ENCODE results near the gene GREB1.

GREB1 gene

GRCh38 chr2:11615209-11615608, 81.4 kb downstream of the GREB1 start:
- TF ChIP-seq Cebpa-rat (IDR thresholded peaks at IDR 0.05), result no peak
- Histone ChIP-seq H3K9ac (no peak overlapping the region), H3K4me1 (no peaks in the 10 kb centered on the region), H3K27ac (no peak overlapping the region), H3K36me3 (0 out of 2 replicates have a peak, but pooled peaks cover 5% of the 10 kb centered on the region), H3K27me3 (no peaks in the 10 kb centered on the region), H3K9me3 (no peaks in the 10 kb centered on the region), H3K4me3 (no peak overlapping the region), H4K20me1 (no peaks in the 10 kb centered on the region), H3K4me2 (no peak overlapping the region)

GRCh38 chr2:11616097-11616687, 82.3 kb downstream of the GREB1 start:
- H3K9ac ChIP-seq, result no peak overlapping the region
- no peak for TF ChIP-seq Cebpa-rat (IDR thresholded peaks at IDR 0.05)
- H3K36me3 ChIP-seq, result 0 out of 2 replicates have a peak, but pooled peaks cover 5% of the 10 kb centered on the region
- H3K4me2 ChIP-seq, result no peak overlapping the region
- no peak overlapping the region for H3K27ac ChIP-seq
- no peaks in the 10 kb centered on the region for H3K4me1 ChIP-seq
- H3K27me3 ChIP-seq, result no peaks in the 10 kb centered on the region
- no peaks in the 10 kb centered on the region for H3K9me3 ChIP-seq
- no peak overlapping the region for H3K4me3 ChIP-seq
- no peaks in the 10 kb centered on the region for H4K20me1 ChIP-seq

- Histone ChIP-seq H3K36me3 (0 out of 2 replicates have a peak, but pooled peaks cover 5% of the 10 kb centered on the region), H3K4me1 (no peaks in the 10 kb centered on the region), H4K20me1 (no peaks in the 10 kb centered on the region), H3K9me3 (no peaks in the 10 kb centered on the region), H3K4me3 (no peak overlapping the region), H3K27me3 (no peaks in the 10 kb centered on the region), H3K4me2 (no peak overlapping the region), H3K27ac (no peak overlapping the region), H3K9ac (no peak overlapping the region)
- no peak for TF ChIP-seq Cebpa-rat (IDR thresholded peaks at IDR 0.05)
Observed at GRCh38 chr2:11616851-11617415, 83.1 kb downstream of the GREB1 start.

- H3K4me1 ChIP-seq, result no peaks in the 10 kb centered on the region
- H3K36me3 ChIP-seq, result 0 out of 2 replicates have a peak, but pooled peaks cover 3% of the 10 kb centered on the region
- no peak for TF ChIP-seq Cebpa-rat (IDR thresholded peaks at IDR 0.05)
- H3K27me3 ChIP-seq, result no peaks in the 10 kb centered on the region
- H3K9ac ChIP-seq, result no peak overlapping the region
- H3K9me3 ChIP-seq, result no peaks in the 10 kb centered on the region
- no peak overlapping the region for H3K4me2 ChIP-seq
- no peak overlapping the region for H3K4me3 ChIP-seq
- no peaks in the 10 kb centered on the region for H4K20me1 ChIP-seq
- no peak overlapping the region for H3K27ac ChIP-seq
Observed at GRCh38 chr2:11617527-11617926, 83.7 kb downstream of the GREB1 start.

GRCh38 chr2:11617984-11618707, 84.3 kb downstream of the GREB1 start:
- no peak overlapping the region for H3K9ac ChIP-seq
- H3K4me1 ChIP-seq, result no peaks in the 10 kb centered on the region
- no peak overlapping the region for H3K4me3 ChIP-seq
- TF ChIP-seq Cebpa-rat (IDR thresholded peaks at IDR 0.05), result no peak
- no peaks in the 10 kb centered on the region for H3K27me3 ChIP-seq
- no peaks in the 10 kb centered on the region for H3K36me3 ChIP-seq
- H3K9me3 ChIP-seq, result no peaks in the 10 kb centered on the region
- H3K4me2 ChIP-seq, result no peak overlapping the region
- H3K27ac ChIP-seq, result no peak overlapping the region
- H4K20me1 ChIP-seq, result no peaks in the 10 kb centered on the region

DNA sequence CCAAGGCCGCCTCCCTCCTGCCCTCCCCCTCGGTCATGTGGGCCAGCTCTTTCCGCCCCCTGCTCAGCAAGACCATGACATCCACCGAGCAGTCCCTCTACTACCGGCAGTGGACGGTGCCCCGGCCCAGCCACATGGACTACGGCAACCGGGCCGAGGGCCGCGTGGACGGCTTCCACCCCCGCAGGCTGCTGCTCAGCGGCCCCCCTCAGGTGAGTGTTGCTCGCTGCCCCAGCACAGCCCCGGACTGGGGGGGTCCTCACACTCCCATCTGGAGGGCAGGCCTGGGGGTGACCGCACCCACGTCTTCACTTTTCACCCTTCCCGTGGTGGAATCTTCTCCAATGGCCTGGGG, 84.8 kb downstream of the GREB1 start:
- H3K27ac ChIP-seq, result no peak overlapping the region
- H3K9ac ChIP-seq, result no peak overlapping the region
- no peak overlapping the region for H3K4me2 ChIP-seq
- H3K36me3 ChIP-seq, result no peaks in the 10 kb centered on the region
- H3K4me3 ChIP-seq, result no peak overlapping the region
- no peak for TF ChIP-seq Cebpa-rat (IDR thresholded peaks at IDR 0.05)
- H4K20me1 ChIP-seq, result no peaks in the 10 kb centered on the region
- H3K27me3 ChIP-seq, result no peaks in the 10 kb centered on the region
- H3K4me1 ChIP-seq, result no peaks in the 10 kb centered on the region
- H3K9me3 ChIP-seq, result no peaks in the 10 kb centered on the region

- Histone ChIP-seq H3K4me2 (no peak overlapping the region), H3K9me3 (no peaks in the 10 kb centered on the region), H3K27me3 (no peaks in the 10 kb centered on the region), H3K27ac (no peak overlapping the region), H4K20me1 (no peaks in the 10 kb centered on the region), H3K36me3 (peaks cover 8% of the 10 kb centered on the region; the same call in 1 of the 2 replicates), H3K9ac (no peak overlapping the region), H3K4me1 (no peaks in the 10 kb centered on the region), H3K4me3 (no peak overlapping the region)
- no peak for TF ChIP-seq Cebpa-rat (IDR thresholded peaks at IDR 0.05)
Observed at GRCh38 chr2:11621410-11621809, 87.6 kb downstream of the GREB1 start.

DNA sequence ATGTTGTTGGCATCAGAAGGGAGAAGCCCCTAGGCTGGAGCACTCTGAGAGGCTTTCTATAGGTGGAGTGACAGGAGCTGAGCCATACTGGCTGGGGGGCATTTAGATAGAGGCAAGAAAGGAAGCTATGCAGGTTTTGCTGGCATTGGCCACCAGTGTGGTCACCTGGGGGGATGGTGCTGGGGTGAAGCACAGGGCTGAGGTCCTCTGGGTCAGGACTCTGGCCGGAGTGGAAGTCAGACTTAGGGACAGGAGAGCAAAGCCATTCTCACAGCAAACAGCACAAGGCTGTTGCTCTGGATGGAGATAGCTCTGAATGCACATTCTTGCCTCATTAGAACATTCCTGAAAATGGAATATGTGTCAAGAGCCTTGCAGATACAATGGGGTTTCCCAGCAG, 88.8 kb downstream of the GREB1 start:
- TF ChIP-seq Cebpa-rat (IDR thresholded peaks at IDR 0.05), result no peak
- H3K4me3 ChIP-seq, result no peak overlapping the region
- H4K20me1 ChIP-seq, result no peaks in the 10 kb centered on the region
- H3K9me3 ChIP-seq, result peaks cover 7% of the 10 kb centered on the region
- no peaks in the 10 kb centered on the region for H3K4me1 ChIP-seq
- H3K27me3 ChIP-seq, result no peaks in the 10 kb centered on the region
- peaks cover 17% of the 10 kb centered on the region; the same call in 1 of the 2 replicates for H3K36me3 ChIP-seq
- no peak overlapping the region for H3K9ac ChIP-seq
- no peak overlapping the region for H3K4me2 ChIP-seq
- no peak overlapping the region for H3K27ac ChIP-seq

- no peak overlapping the region for H3K9ac ChIP-seq
- no peaks in the 10 kb centered on the region for H3K4me1 ChIP-seq
Observed at GRCh38 chr2:11624893-11625292, 91.0 kb downstream of the GREB1 start.

GRCh38 chr2:11625671-11626070, 91.8 kb downstream of the GREB1 start:
- Histone ChIP-seq H3K27me3 (no peaks in the 10 kb centered on the region), H3K4me3 (no peak overlapping the region), H3K36me3 (peaks cover 17% of the 10 kb centered on the region; the same call in 1 of the 2 replicates), H3K4me2 (no peak overlapping the region), H3K9me3 (peaks cover 8% of the 10 kb centered on the region), H4K20me1 (no peaks in the 10 kb centered on the region), H3K9ac (no peak overlapping the region), H3K4me1 (no peaks in the 10 kb centered on the region), H3K27ac (no peak overlapping the region)
- TF ChIP-seq Cebpa-rat (IDR thresholded peaks at IDR 0.05), result no peak

More at GRCh38 chr2:11624893-11625292, 91.0 kb downstream of the GREB1 start:
- Histone ChIP-seq H3K27ac (no peak overlapping the region), H3K36me3 (peaks cover 17% of the 10 kb centered on the region; the same call in 1 of the 2 replicates), H3K27me3 (no peaks in the 10 kb centered on the region), H3K9me3 (peaks cover 8% of the 10 kb centered on the region), H4K20me1 (no peaks in the 10 kb centered on the region), H3K4me3 (no peak overlapping the region), H3K4me2 (no peak overlapping the region)
- TF ChIP-seq Cebpa-rat (IDR thresholded peaks at IDR 0.05), result no peak

Measured in BLaER1 (cell line).